Lung (tissue), 12 donors: Measurements from ENCODE around the gene TPCN2. TPM values are rescaled to one million over a fixed set of nuclear protein-coding genes. Genes with fewer than 3 reads are reported as not detected.
"Not testable (repeated sequence)": the region's sequence is repeated elsewhere in the genome, so short reads cannot be mapped to it uniquely, and the experiment has no call there.

Experiments used
- ATAC-seq: fragments of 200-7000 bp; cut with Tn5 transposase; one replicate; pipeline ENCODE4 v1.9.1; 2020; ENCODE audit warnings: moderate number of reproducible peaks; ENCODE audit not compliant: insufficient read depth, low FRiP score
- DNase-seq, 3 donors: peaks; one replicate each; pipeline ENCODE4 v3.0.0-alpha.2; 2013 to 2017
- H3K27ac ChIP-seq, 2 donors: one replicate each; pipeline ENCODE4 v1.5.1; 2013; ENCODE audit warnings: mild to moderate bottlenecking in 2 of 2, moderate library complexity in 2 of 2, control low read depth in 1 of 2, inconsistent platforms in 1 of 2, low read depth in 1 of 2, low read length in 1 of 2
- H3K27me3 ChIP-seq, 3 donors: one replicate each; pipeline ENCODE4 v1.5.1; 2013; ENCODE audit warnings: low read length in 2 of 3; ENCODE audit not compliant: control insufficient read depth in 3 of 3, insufficient read depth in 3 of 3
- H3K36me3 ChIP-seq, 4 donors: one replicate each; pipeline ENCODE4 v1.5.1; 2013; ENCODE audit warnings: low read length in 4 of 4, mild to moderate bottlenecking in 1 of 4, moderate library complexity in 1 of 4; ENCODE audit not compliant: control insufficient read depth in 4 of 4, insufficient read depth in 4 of 4
- H3K4me1 ChIP-seq, 5 donors: one replicate each; pipeline ENCODE4 v1.5.1; 2013; ENCODE audit warnings: low read length in 5 of 5, mild to moderate bottlenecking in 2 of 5, moderate library complexity in 1 of 5; ENCODE audit not compliant: control insufficient read depth in 5 of 5, insufficient read depth in 5 of 5
- H3K4me3 ChIP-seq: one replicate; pipeline ENCODE4 v1.5.1; 2013; ENCODE audit warnings: mild to moderate bottlenecking, control low read depth, moderate library complexity
- H3K9ac ChIP-seq, 2 donors: one replicate each; pipeline ENCODE4 v1.5.1; 2013; ENCODE audit warnings: low read length in 2 of 2, control low read depth in 1 of 2; ENCODE audit not compliant: insufficient read depth in 1 of 2
- H3K9me3 ChIP-seq, 4 donors: one replicate each; pipeline ENCODE4 v1.5.1; 2013; ENCODE audit warnings: low read length in 3 of 4, mild to moderate bottlenecking in 1 of 4, moderate library complexity in 1 of 4; ENCODE audit not compliant: control insufficient read depth in 4 of 4, insufficient read depth in 3 of 4
- WGBS, 2 donors: extraction: QIAGEN DNeasy Blood & Tissue Kit; methylation state at CpG; one replicate each; pipeline ENCODE4 v1.1.7; 2013; 5-methylcytosine and 5-hydroxymethylcytosine counted together
- polyA plus RNA-seq, 2 donors: library from polyadenylated mRNA; stranded (reverse); fragments of 200-250 nt; gene quantifications; one replicate each; pipeline ENCODE4 v1.2.1, GENCODE V29; 2013
- total RNA-seq, 2 donors: library from RNA; depleted of rRNA in 1 of 2; stranded (reverse); fragments of >200 nt in 1 of 2; gene quantifications; one replicate each; pipeline ENCODE4 v1.2.1, GENCODE V29; 2014 to 2021
- TF ChIP-seq, protein P1 (sequence below): IDR thresholded peaks from 2 replicates; pipeline ENCODE4 v1.5.1; 2012; ENCODE audit warnings: mild to moderate bottlenecking; ENCODE audit errors: control extremely low read depth, extremely low read depth
- donor health status: control.
- donor health status: control.
- donor health status: Bipolar disorder and iron deficiency.
- donor health status: healthy.
- donor health status: DM: yes; HTN: yes; CAD: no.

Gene TPCN2
- total and polyA plus RNA-seq, 4 donors: 10.0 to 25.0 (median 14.5) TPM

DNA sequence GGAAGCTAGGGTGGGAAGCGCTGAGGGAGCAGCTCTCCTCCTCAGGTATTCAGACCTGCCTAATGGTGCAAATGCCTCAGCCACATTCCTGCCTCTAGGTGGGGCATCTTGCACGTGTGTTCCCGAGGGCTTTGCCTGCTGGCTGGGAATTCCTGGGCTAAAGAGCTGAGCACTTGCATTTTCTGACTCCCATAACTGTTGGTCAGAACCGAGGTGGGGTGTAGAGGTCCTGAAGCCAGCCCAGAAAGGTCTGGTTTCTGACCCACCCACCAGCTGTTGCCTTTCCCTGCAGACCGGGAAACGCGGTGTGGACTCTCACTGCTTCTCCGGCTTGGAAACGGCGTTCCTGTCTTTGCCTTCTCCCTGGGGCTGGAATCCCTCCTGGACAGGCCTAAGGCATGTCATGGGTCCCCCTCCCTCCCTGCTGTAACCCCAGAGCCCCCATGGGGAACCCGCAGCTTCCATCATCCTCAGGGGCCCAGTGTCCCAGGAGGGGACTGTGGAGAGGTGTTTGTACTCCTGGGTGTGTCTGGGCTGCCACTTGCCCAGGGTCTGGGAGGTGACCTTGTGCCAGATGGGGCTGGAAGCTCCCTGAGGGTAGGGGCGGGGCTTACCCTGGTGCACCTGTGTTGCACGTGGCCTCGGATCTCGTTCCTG lies 83.0 kb downstream of the TPCN2 start:
- H3K27me3 ChIP-seq: no peaks in the 10 kb centered on the region
- ATAC-seq (peak; percentile 71), DNase-seq (peak; percentile 89 to 93 (median 91))
- H3K9ac ChIP-seq: peak overlapping the region in 1 of 2 donors; percentile 40
- no peak overlapping the region for H3K27ac ChIP-seq
- peaks cover 0 to 6% (median 0%) of the 10 kb centered on the region in 4 donors for H3K9me3 ChIP-seq
- H3K4me3 ChIP-seq: no peak overlapping the region
- WGBS, 2 donors: 56 to 72% methylated on average over 15 of the region's 15 CpGs
- TF ChIP-seq, protein P1, sequence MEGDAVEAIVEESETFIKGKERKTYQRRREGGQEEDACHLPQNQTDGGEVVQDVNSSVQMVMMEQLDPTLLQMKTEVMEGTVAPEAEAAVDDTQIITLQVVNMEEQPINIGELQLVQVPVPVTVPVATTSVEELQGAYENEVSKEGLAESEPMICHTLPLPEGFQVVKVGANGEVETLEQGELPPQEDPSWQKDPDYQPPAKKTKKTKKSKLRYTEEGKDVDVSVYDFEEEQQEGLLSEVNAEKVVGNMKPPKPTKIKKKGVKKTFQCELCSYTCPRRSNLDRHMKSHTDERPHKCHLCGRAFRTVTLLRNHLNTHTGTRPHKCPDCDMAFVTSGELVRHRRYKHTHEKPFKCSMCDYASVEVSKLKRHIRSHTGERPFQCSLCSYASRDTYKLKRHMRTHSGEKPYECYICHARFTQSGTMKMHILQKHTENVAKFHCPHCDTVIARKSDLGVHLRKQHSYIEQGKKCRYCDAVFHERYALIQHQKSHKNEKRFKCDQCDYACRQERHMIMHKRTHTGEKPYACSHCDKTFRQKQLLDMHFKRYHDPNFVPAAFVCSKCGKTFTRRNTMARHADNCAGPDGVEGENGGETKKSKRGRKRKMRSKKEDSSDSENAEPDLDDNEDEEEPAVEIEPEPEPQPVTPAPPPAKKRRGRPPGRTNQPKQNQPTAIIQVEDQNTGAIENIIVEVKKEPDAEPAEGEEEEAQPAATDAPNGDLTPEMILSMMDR: peak; percentile 79
- H3K4me1 ChIP-seq: peaks cover 0 to 15% (median 3%) of the 10 kb centered on the region in 5 donors
- H3K36me3 ChIP-seq: no peaks in the 10 kb centered on the region

DNA sequence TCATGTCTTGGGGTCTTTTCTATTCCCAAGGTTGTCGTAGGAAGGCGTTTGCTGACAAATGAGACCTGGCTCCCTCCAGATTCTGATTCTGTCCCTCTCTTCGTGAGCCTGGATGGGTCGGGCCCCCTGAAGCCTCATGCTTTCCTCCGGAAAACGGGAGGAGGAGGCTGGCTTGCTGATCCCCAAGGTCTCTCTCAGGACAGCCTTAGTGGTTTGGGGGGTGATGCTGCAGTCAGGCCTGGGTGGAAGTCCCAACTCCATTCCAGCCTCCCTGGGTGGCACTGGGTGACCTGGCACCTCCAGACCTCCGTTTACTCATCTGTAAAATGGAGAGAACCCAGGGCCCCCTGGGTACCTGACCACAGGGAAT lies 83.6 kb downstream of the TPCN2 start:
- DNase-seq: no peak
- H3K27me3 ChIP-seq: no peaks in the 10 kb centered on the region
- ATAC-seq: no peak
- peaks cover 0 to 14% (median 3%) of the 10 kb centered on the region in 5 donors for H3K4me1 ChIP-seq
- no peak overlapping the region for H3K9ac ChIP-seq
- H3K9me3 ChIP-seq: peaks cover 0 to 6% (median 0%) of the 10 kb centered on the region in 4 donors
- no peaks in the 10 kb centered on the region for H3K36me3 ChIP-seq
- no peak overlapping the region for H3K27ac ChIP-seq
- TF ChIP-seq, protein P1: no peak
- WGBS, 2 donors: 87 to 90% methylated on average over 7 of the region's 7 CpGs
- H3K4me3 ChIP-seq: no peak overlapping the region

- H3K36me3 ChIP-seq: no peaks in the 10 kb centered on the region
- H3K9ac ChIP-seq: no peak overlapping the region
- TF ChIP-seq, protein P1: no peak
- WGBS, 2 donors: 91 to 94% methylated on average over 4 of the region's 4 CpGs
- H3K27ac ChIP-seq: no peak overlapping the region
- ATAC-seq: no peak
- peaks cover 0 to 14% (median 3%) of the 10 kb centered on the region in 5 donors for H3K4me1 ChIP-seq
- H3K27me3 ChIP-seq: no peaks in the 10 kb centered on the region
- H3K4me3 ChIP-seq: no peak overlapping the region
- H3K9me3 ChIP-seq: peaks cover 0 to 6% (median 0%) of the 10 kb centered on the region in 4 donors
- no peak for DNase-seq
Observed at GRCh38 chr11:69133251-69133650, 84.5 kb downstream of the TPCN2 start.

DNA sequence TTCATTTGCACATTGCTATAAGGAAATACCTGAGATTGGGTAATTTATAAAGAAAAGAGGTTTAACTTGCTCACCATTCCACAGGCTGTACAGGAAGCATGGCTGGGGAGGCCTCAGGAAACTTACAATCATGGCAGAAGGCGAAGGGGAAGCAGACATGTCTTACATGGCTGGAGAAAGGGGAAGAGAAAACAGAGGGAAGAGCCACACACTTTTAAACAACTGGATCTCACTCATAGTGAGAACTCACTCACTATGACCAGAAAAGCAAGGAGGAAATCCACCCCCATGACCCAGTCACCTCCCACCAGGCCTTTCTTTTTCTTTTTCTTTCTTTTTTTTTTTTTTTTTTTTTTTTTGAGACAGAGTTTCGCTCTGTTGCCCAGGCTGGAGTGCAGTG lies 85.5 kb downstream of the TPCN2 start:
- not testable (repeated sequence) for H3K9ac ChIP-seq, H3K36me3 ChIP-seq, DNase-seq, H3K27ac ChIP-seq, H3K27me3 ChIP-seq, H3K9me3 ChIP-seq, ATAC-seq, H3K4me3 ChIP-seq
- WGBS, 2 donors: 82 to 95% methylated on average over 2 of the region's 2 CpGs
- H3K4me1 ChIP-seq: peaks cover 0 to 14% (median 3%) of the 10 kb centered on the region in 5 donors
